Activated CD4-positive, alpha-beta T cell treated with anti-CD3 and anti-CD28 coated beads for 24 hours (primary cell): ENCODE measurements around the gene CNPY1.

ENCODE experiments used
- DNase-seq, 2 donors: peaks; one replicate each; pipeline ENCODE4 v3.0.0-alpha.2; 2020; ENCODE audit warnings: low read depth in 2 of 2

The CNPY1 gene

DNA sequence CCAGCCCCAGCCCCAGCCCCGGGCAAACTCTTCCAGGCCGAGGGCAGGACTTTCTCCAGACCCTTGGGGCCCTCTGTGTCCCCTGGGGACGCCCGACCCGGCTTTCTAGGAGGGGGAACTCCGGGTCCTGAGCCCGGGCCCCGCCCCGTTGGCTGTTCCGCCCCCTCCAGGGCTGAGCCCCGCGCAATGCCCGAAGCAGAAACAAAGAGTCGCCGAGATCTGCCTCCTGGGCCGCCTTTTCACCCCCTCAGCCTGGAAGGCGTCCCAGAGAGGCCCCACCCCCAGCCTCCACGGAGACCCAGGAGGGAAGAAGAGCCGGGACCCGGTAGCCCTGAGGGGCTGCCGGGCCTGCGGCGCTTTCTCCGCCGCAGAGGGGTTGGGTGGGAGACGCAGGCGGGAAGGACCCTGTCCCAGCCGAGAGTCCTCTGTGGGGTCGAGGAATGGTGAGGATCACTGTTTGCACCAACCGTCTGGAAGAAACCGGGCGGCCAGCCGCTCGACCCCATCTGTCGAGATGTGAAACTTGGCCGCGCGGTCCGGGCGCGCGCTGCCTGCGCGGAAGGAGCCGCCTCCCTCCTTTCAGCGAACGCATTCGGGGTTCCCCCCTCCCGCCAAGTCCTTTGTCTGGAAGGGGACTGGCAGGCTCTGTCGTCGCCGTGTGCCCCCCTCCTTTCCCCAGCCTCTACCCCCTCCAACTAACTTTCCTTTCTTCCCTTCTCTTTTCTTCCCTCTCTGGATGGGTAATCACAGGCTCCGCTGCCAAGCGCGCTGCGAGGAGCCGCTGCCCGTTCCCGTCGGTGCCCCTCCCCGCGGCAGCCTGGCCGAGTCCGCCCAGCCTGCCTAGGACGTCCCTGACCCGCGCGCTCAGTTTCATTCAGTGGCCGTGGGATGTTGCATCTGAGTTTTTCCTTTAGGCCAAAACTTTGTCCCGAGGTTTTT is 78.2 kb downstream of the CNPY1 start:
- DNase-seq: no peak

DNA sequence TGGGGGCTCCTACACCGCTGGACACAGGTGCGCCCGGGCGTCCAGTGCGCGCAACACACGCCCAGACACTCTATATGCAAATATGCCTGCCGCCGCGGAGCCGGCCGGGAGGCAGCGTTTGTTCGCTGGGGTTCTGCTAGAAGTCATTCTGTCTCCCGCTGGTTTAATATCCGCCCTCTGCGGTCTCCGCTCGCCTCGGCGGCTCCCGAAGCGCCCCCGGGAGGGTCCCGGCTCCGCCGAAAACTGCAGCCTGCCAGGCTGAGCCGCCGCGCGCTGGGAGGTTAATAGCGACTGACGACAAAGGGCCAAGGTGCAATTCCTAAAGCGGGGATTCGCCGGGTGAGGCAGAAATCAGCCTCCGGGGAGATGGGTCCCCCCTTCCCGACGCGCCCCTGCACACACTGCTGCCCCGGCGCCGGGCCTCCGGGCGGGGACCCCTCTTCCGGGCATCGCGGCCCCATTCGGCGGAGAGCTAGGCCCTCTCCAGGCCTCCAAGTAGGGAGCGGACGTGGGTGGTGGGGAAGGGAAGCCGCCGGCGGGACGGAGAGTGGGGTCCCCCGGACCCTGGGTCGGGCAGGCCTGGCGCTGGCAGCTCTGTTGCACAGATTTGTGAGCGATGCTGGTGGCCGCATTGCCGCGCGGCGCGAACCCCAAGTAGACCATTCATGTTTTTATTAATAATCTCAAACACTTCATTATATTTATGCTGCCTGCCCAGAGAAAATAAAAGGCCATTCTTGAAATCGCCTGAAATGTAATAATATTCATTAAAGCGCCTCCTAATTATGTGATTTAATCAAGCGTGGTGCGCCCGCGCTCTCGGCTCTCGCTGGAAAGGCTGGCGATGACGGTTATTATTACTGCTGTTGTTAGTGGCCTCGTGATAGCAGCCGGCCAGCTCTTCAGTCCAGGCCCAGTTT is 79.3 kb downstream of the CNPY1 start:
- no peak for DNase-seq

DNA sequence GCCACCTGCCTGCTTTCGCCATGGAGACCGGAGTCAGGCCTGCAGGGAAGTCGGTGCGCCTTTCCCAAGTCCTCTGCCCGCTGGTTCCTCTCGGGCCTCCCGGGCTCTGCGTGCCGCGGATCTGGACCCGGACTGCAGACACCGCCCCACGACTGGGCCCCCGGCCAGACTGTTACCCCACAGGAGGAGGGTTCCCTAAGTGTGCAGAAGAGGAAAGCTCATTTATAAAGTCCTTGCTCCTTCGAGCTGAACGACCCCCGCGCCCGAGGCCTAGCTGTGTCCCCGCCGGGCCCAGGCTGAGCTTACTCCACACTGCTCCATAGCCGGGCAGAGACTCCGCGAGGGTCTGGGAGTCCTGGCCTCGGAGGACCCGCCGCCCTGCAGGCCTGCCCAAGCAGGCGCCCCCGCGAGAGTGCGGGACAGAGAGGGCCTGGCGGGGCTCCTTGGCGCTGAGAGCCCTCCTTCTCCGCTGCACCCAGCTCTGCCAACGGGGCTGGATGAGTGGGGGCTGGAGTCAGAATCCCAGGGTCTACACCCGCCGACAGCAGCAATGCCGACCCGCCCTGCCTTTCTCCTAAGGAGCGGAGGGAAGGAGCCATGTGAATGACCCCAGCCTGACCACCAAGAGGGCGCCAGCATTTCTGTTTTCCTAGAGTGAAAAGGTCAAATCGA is 80.1 kb downstream of the CNPY1 start:
- no peak for DNase-seq

DNA sequence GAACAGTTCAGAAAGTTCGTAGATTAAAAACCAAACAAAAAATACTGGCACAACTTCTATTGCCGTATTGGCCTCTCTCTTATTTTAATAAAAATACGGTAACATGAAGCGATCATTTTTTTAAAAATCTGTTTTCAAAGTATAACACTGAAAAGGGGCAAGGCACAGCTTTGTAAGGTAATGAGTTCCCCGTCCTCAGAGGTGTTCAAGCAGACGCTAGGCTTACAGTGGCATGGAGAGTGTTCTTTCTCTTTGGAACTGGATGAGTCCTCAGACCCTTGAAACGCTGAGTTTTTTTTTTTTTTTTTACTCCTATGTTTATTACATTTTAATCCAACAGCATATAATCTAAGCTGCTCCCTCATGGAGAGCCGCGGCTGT is 80.6 kb downstream of the CNPY1 start:
- no peak for DNase-seq

DNA sequence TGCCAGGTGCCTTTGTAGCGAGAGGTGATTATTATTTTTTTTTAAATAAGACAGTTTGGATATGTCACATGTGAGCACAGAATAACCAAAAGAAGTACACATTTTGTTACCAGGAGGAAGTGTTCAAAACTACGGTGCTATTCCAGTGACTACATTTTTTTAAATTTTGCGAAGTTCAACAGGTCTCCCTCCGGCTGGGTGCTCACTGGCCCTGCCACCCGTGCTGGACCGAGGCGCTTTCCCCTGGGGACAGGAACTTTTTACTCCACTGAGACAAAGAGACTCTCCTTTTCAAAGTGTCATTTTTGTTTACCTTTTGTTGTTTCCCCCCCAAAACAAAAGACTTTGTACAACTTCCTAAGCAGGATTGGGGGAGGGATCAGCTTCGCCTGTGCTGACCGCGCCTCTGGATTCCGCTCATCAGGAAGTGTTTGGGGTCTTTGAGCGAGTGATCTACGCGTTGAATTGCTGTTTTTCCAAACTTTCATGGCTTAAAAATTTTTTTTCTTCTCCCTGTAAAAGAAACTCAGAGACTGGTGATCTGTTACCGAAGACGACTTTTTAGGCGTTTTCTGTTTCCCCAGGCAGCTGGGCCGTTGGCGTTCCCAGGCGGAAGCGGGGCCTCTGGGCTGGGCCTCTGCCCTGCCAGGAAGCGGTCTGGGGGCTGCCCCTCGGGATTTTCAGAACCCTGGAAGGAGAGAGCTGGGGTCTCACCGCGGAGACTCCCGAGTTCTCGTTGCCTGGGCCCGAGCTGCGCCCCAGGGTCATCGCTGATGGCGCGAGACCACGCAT is 81.2 kb downstream of the CNPY1 start:
- no peak for DNase-seq

DNA sequence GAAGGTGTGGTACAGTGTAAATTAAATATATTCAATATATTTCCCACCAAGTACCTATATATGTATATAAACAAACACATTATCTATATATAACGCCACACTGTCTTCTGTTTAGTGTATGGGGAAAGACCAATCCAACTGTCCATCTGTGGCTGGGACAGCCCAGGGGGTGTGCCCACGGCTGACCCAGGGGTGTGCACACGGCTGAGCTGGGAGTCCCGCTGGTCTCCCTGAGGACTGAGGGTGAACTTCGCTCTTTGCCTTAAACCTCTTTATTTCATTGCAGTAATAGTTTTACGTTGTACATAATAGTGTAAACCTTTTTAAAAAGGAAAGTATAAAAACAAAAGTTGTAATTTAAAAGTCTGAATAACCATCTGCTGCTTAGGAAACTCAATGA is 82.2 kb downstream of the CNPY1 start:
- no peak for DNase-seq

DNA sequence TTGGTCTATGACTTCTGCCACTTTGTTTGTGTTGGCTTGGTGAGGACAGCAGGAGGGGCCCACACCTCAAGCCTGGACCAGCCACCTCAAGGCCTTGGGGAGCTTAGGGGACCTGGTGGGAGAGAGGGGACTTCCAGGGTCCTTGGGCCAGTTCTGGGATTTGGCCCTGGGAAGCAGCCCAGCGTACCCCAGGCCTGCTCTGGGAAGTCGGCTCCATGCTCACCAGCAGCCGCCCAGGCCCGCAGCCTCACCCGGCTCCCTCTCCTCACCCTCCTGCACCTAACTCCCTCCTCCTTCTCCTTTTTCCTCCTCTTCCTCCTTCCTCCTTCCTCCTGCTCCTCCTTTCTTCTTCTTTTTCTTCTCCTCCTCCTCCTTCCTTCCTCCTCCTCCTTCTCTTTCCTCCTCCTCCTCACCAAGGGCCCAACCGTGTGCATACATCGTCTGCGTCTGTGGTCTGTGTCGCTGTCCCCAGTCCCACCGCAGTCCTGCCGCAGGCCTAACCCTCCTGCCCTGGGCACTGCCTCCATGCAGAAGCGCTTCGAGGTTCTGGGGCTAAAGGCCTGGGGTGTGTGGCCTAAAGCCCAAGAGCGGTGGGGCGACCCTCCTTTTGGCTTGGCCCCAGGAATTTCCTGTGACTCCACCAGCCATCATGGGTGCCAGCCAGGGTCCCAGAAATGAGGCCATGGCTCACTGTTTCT is 83.1 kb downstream of the CNPY1 start:
- DNase-seq: no peak

DNA sequence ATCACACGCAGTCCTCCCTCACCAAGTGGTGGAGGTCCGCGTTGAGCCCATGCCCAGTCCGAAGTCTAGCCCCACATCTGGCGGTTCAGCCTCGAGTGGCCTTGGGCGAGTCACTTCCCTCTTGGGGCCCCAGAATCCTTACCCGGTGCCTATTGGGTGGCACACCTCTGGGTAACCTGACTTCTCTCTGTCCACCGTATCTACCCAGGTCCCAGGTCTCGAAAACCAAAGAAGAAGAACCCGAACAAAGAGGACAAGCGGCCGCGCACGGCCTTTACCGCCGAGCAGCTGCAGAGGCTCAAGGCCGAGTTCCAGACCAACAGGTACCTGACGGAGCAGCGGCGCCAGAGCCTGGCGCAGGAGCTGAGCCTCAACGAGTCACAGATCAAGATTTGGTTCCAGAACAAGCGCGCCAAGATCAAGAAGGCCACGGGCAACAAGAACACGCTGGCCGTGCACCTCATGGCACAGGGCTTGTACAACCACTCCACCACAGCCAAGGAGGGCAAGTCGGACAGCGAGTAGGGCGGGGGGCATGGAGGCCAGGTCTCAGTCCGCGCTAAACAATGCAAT is 84.1 kb downstream of the CNPY1 start:
- DNase-seq: no peak

DNA sequence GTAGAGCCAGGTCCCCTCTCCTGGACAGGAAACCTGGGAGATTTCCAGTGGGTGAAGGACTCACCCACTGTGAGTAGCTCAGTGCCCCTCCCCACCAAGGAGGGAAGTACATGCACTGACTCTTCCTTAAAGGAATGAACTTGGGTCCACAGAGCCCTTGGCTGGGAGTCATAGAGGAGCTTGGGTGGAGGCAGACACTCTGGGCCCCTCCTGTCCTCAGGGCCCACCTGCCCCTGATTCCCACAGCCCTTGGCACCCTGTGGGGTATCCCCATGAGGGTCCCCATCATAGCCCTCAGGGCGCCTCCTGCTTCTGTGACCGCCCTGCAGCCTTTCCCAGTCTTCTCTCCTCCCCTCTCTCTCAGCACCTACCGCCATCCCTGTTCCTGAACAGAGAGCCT is 84.7 kb downstream of the CNPY1 start:
- DNase-seq: no peak

DNA sequence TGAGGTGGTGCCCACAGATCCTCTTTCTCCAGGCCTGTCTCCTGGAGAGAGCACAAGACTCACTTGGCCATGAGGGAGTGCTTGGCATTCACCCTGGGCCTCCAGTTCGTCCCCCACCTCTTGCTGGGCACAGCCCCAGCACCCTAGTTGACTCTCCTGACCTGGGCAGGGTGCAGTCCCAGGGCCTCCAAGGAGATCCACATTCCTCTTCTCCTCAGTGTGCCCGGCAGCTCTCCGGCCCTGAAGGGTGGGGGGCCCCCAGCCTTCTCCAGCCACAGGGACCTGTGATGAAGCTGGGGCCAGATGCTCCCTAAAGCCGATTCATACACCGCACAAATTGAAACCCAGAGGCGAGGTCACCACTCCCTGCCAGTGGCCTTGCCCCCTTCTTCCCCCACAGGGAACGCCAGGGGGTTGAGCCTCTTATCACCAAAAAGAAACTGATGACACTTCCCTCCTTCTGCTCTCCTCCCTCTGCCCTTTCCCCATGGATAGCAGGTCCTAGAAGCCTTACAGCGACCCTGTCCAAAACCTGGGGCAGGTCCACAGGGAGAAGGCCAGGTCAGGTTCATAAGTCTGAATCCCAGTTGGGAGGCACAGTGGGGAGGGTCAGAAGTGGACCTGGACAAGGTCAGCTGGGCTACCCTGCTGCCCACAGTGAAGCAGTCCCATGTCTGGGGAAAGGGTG is 85.3 kb downstream of the CNPY1 start:
- DNase-seq: no peak

DNA sequence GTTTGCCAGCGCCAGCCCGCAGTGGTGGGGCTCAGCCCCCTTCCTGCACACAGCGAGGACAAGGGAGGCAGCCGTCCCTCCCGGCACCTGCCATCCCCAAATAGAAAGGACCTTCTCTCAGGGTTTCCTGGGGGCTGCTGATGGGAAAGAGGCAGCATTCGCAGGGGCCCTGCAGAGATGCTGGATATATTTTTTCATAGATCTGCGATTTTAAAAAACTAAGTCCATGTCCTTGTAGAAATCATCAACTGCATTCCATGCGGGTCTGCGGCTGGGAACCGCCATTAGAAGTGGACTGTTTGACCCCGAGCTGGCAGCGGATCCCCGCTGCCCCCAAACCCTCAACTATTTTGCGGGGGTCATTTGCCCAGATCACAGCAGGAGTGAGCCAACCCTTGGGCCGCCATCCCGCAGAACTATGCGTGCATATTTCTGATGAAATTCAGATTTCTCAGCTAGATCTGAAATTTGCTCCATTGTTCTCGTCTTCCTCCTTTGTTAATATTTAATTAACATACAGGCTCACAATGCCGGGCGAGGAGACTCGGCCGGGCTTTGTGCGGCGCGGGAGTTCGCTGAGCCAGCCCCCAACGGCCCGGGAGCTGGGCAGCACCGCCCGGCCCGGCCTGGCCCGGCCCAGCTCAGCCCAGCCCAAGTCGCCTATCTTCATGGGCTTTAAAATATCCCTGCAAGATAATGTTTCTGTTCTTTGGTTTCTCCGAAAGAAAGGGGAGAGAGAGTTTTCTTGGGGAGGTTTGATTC is 86.5 kb downstream of the CNPY1 start:
- no peak for DNase-seq

DNA sequence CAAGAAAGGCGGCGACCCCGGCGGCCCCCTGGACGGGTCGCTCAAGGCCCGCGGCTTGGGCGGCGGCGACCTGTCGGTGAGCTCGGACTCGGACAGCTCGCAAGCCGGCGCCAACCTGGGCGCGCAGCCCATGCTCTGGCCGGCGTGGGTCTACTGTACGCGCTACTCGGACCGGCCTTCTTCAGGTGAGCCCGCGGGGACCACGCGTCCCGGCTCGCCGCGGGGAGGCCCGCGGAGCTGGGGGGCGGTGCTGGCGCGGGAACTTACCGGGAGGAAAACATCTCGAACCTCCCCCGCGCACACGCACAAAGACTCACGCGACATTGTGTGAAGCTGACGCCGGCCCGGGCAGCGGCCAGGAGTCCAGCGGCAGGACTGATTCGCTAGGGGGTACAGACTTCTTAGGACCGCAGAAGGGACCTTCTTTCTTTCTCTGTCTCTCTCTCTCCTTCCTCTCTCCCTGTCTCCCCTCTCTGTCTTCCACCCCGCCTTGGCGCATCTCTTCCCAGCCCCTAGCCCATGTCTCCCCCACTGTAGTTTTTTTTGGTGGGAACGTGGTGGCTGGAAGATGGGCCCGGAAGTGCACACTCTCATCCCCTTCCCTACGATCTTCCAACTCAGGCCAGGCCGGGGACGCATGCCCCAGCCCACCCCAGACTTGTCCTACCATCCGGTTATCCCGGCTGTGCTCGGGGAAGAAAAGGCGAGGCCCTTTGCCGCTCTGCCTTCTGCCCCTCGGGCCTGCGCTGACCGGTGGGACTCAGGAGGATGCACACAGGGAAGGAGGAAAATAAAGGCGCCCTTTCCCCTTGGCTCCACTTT is 87.3 kb downstream of the CNPY1 start:
- no peak for DNase-seq

DNA sequence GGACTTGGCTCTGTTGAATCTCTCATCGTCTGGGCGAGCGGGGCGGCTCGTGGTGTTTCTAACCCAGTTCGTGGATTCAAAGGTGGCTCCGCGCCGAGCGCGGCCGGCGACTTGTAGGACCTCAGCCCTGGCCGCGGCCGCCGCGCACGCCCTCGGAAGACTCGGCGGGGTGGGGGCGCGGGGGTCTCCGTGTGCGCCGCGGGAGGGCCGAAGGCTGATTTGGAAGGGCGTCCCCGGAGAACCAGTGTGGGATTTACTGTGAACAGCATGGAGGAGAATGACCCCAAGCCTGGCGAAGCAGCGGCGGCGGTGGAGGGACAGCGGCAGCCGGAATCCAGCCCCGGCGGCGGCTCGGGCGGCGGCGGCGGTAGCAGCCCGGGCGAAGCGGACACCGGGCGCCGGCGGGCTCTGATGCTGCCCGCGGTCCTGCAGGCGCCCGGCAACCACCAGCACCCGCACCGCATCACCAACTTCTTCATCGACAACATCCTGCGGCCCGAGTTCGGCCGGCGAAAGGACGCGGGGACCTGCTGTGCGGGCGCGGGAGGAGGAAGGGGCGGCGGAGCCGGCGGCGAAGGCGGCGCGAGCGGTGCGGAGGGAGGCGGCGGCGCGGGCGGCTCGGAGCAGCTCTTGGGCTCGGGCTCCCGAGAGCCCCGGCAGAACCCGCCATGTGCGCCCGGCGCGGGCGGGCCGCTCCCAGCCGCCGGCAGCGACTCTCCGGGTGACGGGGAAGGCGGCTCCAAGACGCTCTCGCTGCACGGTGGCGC is 88.1 kb downstream of the CNPY1 start, which contains the start of gene EN2:
Gene EN2, plus strand, starts transcription at position 19 of the 767 bp plus-strand sequence. Its CDS starts 249 bp downstream, at position 268.
- DNase-seq: no peak

DNA sequence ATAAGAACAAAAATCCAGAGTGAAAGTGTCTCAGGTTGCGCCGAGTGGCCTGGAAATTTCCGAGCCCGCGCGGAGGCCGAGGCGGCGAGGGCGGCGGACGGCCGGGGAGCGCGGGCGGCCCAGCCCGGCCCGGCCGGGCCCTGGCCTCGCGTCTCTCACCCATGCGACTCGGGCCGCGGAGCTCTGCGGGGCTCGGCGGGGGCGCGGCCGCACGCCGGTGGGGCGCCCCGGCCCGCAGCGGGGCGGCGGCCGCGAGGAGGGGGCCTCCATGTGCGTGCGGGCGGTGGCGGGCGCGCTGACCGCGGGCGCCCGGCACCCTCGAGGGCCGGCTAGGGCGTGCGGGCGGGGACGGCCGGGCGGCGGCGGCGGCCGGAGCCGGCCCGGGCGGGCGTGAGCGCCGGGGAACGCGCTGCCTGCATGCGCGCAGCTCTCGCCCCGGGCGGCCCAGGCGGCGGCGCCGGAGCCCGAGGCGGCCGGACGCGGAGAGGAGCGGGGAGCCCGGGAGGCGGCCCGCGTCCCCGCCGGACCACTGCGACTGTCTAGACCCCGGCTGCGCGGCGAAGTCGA is 88.7 kb downstream of the CNPY1 start:
- DNase-seq: no peak

DNA sequence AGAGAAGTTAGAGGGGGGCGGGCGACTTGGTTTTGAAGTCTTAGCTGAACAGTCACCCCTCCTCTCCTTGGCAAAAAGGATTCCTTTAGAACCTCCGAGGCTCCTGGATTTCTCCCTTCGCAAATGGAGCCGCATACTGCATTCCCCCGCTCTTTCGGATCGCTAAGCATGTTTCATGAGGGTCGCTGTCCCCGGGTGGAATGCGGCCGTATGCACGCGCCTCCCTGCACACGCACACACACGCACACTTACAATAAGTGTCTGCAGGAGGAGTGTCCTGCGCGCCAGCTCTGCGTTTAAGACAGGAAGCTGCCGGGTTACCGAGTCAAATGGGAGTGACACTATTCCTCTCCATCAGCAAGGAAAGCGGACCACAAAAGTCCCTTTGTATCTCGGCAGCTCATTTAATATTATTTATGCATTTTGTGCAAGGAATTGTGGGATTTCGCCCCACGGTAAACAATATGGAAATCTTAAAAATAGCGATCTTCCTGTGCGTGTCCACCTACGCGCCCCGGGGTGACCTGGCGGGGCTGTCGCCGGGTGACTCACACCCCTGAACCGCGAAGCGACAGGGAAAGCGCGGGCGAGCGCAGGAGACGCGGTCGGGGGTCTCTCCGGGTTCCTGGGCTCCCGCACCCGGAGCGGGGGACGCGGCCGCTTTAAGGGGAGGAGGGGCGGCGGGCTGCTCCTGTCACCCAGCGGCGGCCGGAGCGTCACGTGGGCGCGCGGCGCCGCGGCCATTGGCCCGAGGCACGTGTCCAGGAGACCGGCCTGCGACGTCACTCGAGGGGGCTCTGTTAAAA is 89.4 kb downstream of the CNPY1 start:
- no peak for DNase-seq
